Type B pancreatic cell (in vitro differentiated cells): ENCODE results near the gene JMJD4. TPM values are rescaled to one million over a fixed set of nuclear protein-coding genes. Genes with fewer than 3 reads are reported as not detected.

Experiments used
- DNase-seq: peaks from one replicate; pipeline ENCODE4 v3.0.0; 2021; ENCODE audit warnings: mixed read lengths; ENCODE audit not compliant: unreplicated experiment; ENCODE audit errors: extremely low spot score
- H3K27ac Mint-ChIP-seq: 2 replicates; pipeline ENCODE4 v1.8.0; 2021; ENCODE audit warnings: mild to moderate bottlenecking, mixed read lengths
- H3K27me3 Mint-ChIP-seq: 2 replicates; pipeline ENCODE4 v1.8.0; 2021; ENCODE audit warnings: mixed read lengths
- H3K36me3 Mint-ChIP-seq: 2 replicates; pipeline ENCODE4 v1.8.0; 2021; ENCODE audit warnings: mixed read lengths
- H3K4me1 Mint-ChIP-seq: one replicate; pipeline ENCODE4 v1.8.0; 2021; ENCODE audit warnings: mixed read lengths; ENCODE audit not compliant: unreplicated experiment
- H3K4me3 Mint-ChIP-seq: 2 replicates; pipeline ENCODE4 v1.8.0; 2021; ENCODE audit warnings: mild to moderate bottlenecking, mixed read lengths
- H3K9me3 Mint-ChIP-seq: 2 replicates; pipeline ENCODE4 v1.8.0; 2021; ENCODE audit warnings: mixed read lengths
- CTCF ChIP-seq: fragments of 200-600 bp; sonication (generic); conservative IDR thresholded peaks from 2 replicates; pipeline ENCODE4 v1.5.0; 2021; ENCODE audit warnings: antibody characterized with exemption, mild to moderate bottlenecking
- total RNA-seq: library from RNA; stranded (reverse); gene quantifications from 2 replicates; pipeline ENCODE4 v1.2.1, GENCODE V29; 2021; ENCODE audit warnings: low replicate concordance

The JMJD4 gene
- total RNA-seq, 1 donor from 2014 or later, result 23.5 TPM

GRCh38 chr1:227731241-227731677 lies 3.8 kb downstream of the JMJD4 start:
- DNase-seq, result no peak
- peaks cover 22% of the 10 kb centered on the region for H3K4me1 Mint-ChIP-seq
- peaks cover 3% of the 10 kb centered on the region for H3K27me3 Mint-ChIP-seq
- H3K27ac Mint-ChIP-seq, result no peak overlapping the region
- peaks cover 3% of the 10 kb centered on the region for H3K36me3 Mint-ChIP-seq
- TF ChIP-seq CTCF, result no peak
- no peak overlapping the region for H3K4me3 Mint-ChIP-seq
- no peaks in the 10 kb centered on the region for H3K9me3 Mint-ChIP-seq

- TF ChIP-seq CTCF, result peak; percentile 45
- Mint-ChIP-seq H3K4me3 (peak overlapping the region; percentile 88), H3K9me3 (no peaks in the 10 kb centered on the region), H3K27me3 (peaks cover 3% of the 10 kb centered on the region), H3K36me3 (peaks cover 3% of the 10 kb centered on the region), H3K4me1 (peaks cover 22% of the 10 kb centered on the region), H3K27ac (peak overlapping the region; percentile 80)
- DNase-seq, result no peak
These were observed 4.4 kb downstream of the JMJD4 start for GRCh38 chr1:227730630-227731151.

GRCh38 chr1:227729881-227730629 lies 5.0 kb downstream of the JMJD4 start:
- Mint-ChIP-seq H3K4me3 (peak overlapping the region; percentile 88), H3K27me3 (peaks cover 3% of the 10 kb centered on the region), H3K36me3 (peaks cover 3% of the 10 kb centered on the region), H3K27ac (peak overlapping the region; percentile 80), H3K9me3 (no peaks in the 10 kb centered on the region), H3K4me1 (peaks cover 22% of the 10 kb centered on the region)
- no peak for DNase-seq
- TF ChIP-seq CTCF, result peak; percentile 78

- peak overlapping the region; percentile 88 for H3K4me3 Mint-ChIP-seq
- peak overlapping the region; percentile 80 for H3K27ac Mint-ChIP-seq
- no peak for DNase-seq
These were observed 5.8 kb downstream of the JMJD4 start for GRCh38 chr1:227729144-227729880.

GRCh38 chr1:227728892-227729143 lies 6.3 kb downstream of the JMJD4 start:
- peaks cover 3% of the 10 kb centered on the region for H3K36me3 Mint-ChIP-seq
- no peak for DNase-seq
- no peak for TF ChIP-seq CTCF
- peaks cover 3% of the 10 kb centered on the region for H3K27me3 Mint-ChIP-seq
- H3K9me3 Mint-ChIP-seq, result no peaks in the 10 kb centered on the region
- peak overlapping the region; percentile 53 for H3K27ac Mint-ChIP-seq
- peaks cover 17% of the 10 kb centered on the region for H3K4me1 Mint-ChIP-seq
- peak overlapping the region; percentile 88 for H3K4me3 Mint-ChIP-seq

More at GRCh38 chr1:227729144-227729880, 5.8 kb downstream of the JMJD4 start:
- H3K27me3 Mint-ChIP-seq, result peaks cover 3% of the 10 kb centered on the region
- H3K36me3 Mint-ChIP-seq, result peaks cover 3% of the 10 kb centered on the region
- peaks cover 20% of the 10 kb centered on the region for H3K4me1 Mint-ChIP-seq
- TF ChIP-seq CTCF, result no peak
- no peaks in the 10 kb centered on the region for H3K9me3 Mint-ChIP-seq
